RWPE1 (cell line): ENCODE measurements around the gene MED26.

Experiments
- CTCF ChIA-PET: fragments of 350-600 bp; sonication (Branson Sonifier 250); formaldehyde crosslinking; extraction: SDS; loops from one replicate; lab custom pipeline; 2021; lab: Yijun Ruan, JAX
- POLR2A ChIA-PET: fragments of 400-600 bp; formaldehyde crosslinking; extraction: SDS; loops from one replicate; lab custom pipeline; 2020; ENCODE audit warnings: antibody characterized with exemption; ENCODE audit not compliant: low non-redundant PET; lab: Yijun Ruan, JAX
- DNase-seq: peaks from one replicate; pipeline ENCODE4 v3.0.0; 2012; ENCODE audit warnings: low spot score
- H3K27ac ChIP-seq: fragments of 450-650 bp; 2 replicates; pipeline ENCODE4 v1.5.1; 2017
- TF ChIP-seq, protein P1 (sequence below): fragments of 450-650 bp; conservative IDR thresholded peaks from 2 replicates; pipeline ENCODE4 v1.5.1; 2017; ENCODE audit warnings: low read depth, mild to moderate bottlenecking

The MED26 gene

DNA sequence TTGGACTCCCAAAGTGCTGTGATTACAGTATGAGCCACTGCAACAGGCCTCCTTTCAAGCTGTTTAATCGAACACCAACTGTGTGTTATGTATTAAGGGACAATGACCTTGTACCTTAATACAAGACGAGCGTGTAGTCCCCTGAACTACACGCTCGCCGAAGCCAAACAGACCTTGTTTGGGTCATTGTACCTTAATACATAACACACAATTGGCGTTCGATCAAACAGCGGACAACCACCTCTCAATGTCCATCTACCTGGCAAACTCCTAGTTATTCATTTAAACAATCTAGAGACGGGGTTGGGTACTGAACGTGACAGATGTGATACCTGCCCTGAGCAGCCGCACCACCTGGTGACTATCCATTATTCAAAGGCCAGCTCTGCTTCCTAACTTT, 87.1 kb downstream of the MED26 start:
- DNase-seq, result no peak
- POLR2A ChIA-PET, result interaction anchor here (0.7 kb wide), 1 partner anchor 465 kb away, joined by 3 read pairs; the partner anchor contains the start of gene TPM4
- no peak overlapping the region for H3K27ac ChIP-seq
- CTCF ChIA-PET, result interaction anchor here (0.7 kb wide), 1 partner anchor 122 kb away, joined by 3 read pairs; no protein-coding TSS in a partner anchor
- TF ChIP-seq, protein P1, sequence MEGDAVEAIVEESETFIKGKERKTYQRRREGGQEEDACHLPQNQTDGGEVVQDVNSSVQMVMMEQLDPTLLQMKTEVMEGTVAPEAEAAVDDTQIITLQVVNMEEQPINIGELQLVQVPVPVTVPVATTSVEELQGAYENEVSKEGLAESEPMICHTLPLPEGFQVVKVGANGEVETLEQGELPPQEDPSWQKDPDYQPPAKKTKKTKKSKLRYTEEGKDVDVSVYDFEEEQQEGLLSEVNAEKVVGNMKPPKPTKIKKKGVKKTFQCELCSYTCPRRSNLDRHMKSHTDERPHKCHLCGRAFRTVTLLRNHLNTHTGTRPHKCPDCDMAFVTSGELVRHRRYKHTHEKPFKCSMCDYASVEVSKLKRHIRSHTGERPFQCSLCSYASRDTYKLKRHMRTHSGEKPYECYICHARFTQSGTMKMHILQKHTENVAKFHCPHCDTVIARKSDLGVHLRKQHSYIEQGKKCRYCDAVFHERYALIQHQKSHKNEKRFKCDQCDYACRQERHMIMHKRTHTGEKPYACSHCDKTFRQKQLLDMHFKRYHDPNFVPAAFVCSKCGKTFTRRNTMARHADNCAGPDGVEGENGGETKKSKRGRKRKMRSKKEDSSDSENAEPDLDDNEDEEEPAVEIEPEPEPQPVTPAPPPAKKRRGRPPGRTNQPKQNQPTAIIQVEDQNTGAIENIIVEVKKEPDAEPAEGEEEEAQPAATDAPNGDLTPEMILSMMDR, result no peak

- no peak for DNase-seq
- ChIA-PET CTCF (no interaction called here), POLR2A (interaction anchor here (0.7 kb wide), 1 partner anchor 271 kb away, joined by 4 read pairs; no protein-coding TSS in a partner anchor)
- H3K27ac ChIP-seq, result no peak overlapping the region
- TF ChIP-seq, protein P1, result no peak
Measured at GRCh38 chr19:16537111-16537510, 90.9 kb downstream of the MED26 start.

GRCh38 chr19:16536130-16536529, 91.9 kb downstream of the MED26 start:
- no peak for DNase-seq
- ChIA-PET CTCF (interaction anchor here (1.3 kb wide), 1 partner anchor 12 kb away, joined by 5 read pairs; no protein-coding TSS in a partner anchor), POLR2A (no interaction called here)
- no peak overlapping the region for H3K27ac ChIP-seq
- TF ChIP-seq, protein P1, result no peak

- no peak for DNase-seq
- ChIA-PET CTCF (interaction anchor here (1.0 to 1.3 kb wide), 3 partner anchors 11 to 111 kb away, joined by 3 to 5 read pairs (median 4); no protein-coding TSS in a partner anchor), POLR2A (no interaction called here)
- TF ChIP-seq, protein P1, result no peak
- no peak overlapping the region for H3K27ac ChIP-seq
Measured at GRCh38 chr19:16535381-16535780, 92.6 kb downstream of the MED26 start.

- no peak overlapping the region for H3K27ac ChIP-seq
- DNase-seq, result no peak
- CTCF ChIA-PET, result interaction anchor here (0.5 to 0.6 kb wide), 2 partner anchors 173 to 284 kb away, joined by 5 to 6 read pairs; no protein-coding TSS in a partner anchor
- POLR2A ChIA-PET, result interaction anchor here (0.7 kb wide), 1 partner anchor 33 kb away, joined by 3 read pairs; no protein-coding TSS in a partner anchor
- TF ChIP-seq, protein P1, result no peak
Measured at GRCh38 chr19:16532440-16533234, 95.4 kb downstream of the MED26 start.

DNA sequence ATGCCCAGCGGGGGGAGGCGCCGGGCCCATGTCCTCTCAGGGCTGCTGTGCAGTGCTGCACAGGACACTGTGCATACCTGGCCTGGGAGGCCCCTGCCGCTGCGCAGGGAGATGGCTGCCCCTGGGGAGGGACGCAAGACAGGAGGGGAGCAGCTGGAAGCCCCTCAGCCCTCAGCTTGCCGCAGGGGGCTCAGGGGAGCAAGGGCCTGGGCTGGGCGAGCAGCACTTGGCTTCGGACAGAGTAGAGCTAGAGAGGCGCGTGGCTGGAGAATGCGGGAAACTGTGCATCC, 96.7 kb downstream of the MED26 start:
- POLR2A ChIA-PET, result no interaction called here
- no peak for DNase-seq
- TF ChIP-seq, protein P1, result no peak
- CTCF ChIA-PET, result no interaction called here
- no peak overlapping the region for H3K27ac ChIP-seq
